Choroid plexus epithelial cell (primary cell): ENCODE measurements around the gene CCR2.

ENCODE experiments used
- DNase-seq: peaks from one replicate; pipeline ENCODE4 v3.0.0-alpha.2; 2010; ENCODE audit warnings: low read depth
- H3K4me3 ChIP-seq: 2 replicates; pipeline ENCODE4 v1.5.1; 2011; ENCODE audit warnings: low read depth, mild to moderate bottlenecking, control low read depth, low read length, moderate library complexity
- TF ChIP-seq, protein P1 (sequence below): conservative IDR thresholded peaks from 2 replicates; pipeline ENCODE4 v1.5.1; 2011; ENCODE audit warnings: low read depth, mild to moderate bottlenecking, control low read depth, inconsistent platforms, low read length, moderate library complexity

CCR2 gene

GRCh38 chr3:46369675-46370132 lies 15.8 kb downstream of the CCR2 start:
- no peak overlapping the region for H3K4me3 ChIP-seq
- TF ChIP-seq, protein P1, sequence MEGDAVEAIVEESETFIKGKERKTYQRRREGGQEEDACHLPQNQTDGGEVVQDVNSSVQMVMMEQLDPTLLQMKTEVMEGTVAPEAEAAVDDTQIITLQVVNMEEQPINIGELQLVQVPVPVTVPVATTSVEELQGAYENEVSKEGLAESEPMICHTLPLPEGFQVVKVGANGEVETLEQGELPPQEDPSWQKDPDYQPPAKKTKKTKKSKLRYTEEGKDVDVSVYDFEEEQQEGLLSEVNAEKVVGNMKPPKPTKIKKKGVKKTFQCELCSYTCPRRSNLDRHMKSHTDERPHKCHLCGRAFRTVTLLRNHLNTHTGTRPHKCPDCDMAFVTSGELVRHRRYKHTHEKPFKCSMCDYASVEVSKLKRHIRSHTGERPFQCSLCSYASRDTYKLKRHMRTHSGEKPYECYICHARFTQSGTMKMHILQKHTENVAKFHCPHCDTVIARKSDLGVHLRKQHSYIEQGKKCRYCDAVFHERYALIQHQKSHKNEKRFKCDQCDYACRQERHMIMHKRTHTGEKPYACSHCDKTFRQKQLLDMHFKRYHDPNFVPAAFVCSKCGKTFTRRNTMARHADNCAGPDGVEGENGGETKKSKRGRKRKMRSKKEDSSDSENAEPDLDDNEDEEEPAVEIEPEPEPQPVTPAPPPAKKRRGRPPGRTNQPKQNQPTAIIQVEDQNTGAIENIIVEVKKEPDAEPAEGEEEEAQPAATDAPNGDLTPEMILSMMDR = no peak
- DNase-seq = no peak

DNA sequence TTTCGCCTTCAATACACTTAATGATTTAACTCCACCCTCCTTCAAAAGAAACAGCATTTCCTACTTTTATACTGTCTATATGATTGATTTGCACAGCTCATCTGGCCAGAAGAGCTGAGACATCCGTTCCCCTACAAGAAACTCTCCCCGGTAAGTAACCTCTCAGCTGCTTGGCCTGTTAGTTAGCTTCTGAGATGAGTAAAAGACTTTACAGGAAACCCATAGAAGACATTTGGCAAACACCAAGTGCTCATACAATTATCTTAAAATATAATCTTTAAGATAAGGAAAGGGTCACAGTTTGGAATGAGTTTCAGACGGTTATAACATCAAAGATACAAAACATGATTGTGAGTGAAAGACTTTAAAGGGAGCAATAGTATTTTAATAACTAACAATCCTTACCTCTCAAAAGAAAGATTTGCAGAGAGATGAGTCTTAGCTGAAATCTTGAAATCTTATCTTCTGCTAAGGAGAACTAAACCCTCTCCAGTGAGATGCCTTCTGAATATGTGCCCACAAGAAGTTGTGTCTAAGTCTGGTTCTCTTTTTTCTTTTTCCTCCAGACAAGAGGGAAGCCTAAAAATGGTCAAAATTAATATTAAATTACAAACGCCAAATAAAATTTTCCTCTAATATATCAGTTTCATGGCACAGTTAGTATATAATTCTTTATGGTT lies 17.1 kb downstream of the CCR2 start, which contains the start of gene CCR5:
TSS of gene CCR5 (plus strand) at position 108 of the 680 bp plus-strand sequence. CDS start 1,957 bp downstream, outside the sequence.
- TF ChIP-seq, protein P1 = no peak
- no peak within 1 kb of the TSS for H3K4me3 ChIP-seq
- DNase-seq = peak; percentile 17

- no peak overlapping the region for H3K4me3 ChIP-seq
- TF ChIP-seq, protein P1 = no peak
- no peak for DNase-seq
Observed at GRCh38 chr3:46371519-46372340, 17.8 kb downstream of the CCR2 start.

DNA sequence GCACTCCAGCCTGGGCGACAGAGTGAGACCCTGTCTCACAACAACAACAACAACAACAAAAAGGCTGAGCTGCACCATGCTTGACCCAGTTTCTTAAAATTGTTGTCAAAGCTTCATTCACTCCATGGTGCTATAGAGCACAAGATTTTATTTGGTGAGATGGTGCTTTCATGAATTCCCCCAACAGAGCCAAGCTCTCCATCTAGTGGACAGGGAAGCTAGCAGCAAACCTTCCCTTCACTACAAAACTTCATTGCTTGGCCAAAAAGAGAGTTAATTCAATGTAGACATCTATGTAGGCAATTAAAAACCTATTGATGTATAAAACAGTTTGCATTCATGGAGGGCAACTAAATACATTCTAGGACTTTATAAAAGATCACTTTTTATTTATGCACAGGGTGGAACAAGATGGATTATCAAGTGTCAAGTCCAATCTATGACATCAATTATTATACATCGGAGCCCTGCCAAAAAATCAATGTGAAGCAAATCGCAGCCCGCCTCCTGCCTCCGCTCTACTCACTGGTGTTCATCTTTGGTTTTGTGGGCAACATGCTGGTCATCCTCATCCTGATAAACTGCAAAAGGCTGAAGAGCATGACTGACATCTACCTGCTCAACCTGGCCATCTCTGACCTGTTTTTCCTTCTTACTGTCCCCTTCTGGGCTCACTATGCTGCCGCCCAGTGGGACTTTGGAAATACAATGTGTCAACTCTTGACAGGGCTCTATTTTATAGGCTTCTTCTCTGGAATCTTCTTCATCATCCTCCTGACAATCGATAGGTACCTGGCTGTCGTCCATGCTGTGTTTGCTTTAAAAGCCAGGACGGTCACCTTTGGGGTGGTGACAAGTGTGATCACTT lies 18.8 kb downstream of the CCR2 start:
- H3K4me3 ChIP-seq = no peak overlapping the region
- TF ChIP-seq, protein P1 = peak; percentile 89
- peak; percentile 72 for DNase-seq

- H3K4me3 ChIP-seq = no peak overlapping the region
- TF ChIP-seq, protein P1 = no peak
- no peak for DNase-seq
Observed at GRCh38 chr3:46374755-46375154, 20.8 kb downstream of the CCR2 start.

- TF ChIP-seq, protein P1 = no peak
- DNase-seq = no peak
- H3K4me3 ChIP-seq = no peak overlapping the region
Observed at GRCh38 chr3:46375218-46375617, 21.3 kb downstream of the CCR2 start.
